ENCODE data around the gene RBM22.
"Not testable (repeated sequence)": the region's sequence is repeated elsewhere in the genome, so short reads cannot be mapped to it uniquely, and the experiment has no call there.

RBM22 gene

DNA sequence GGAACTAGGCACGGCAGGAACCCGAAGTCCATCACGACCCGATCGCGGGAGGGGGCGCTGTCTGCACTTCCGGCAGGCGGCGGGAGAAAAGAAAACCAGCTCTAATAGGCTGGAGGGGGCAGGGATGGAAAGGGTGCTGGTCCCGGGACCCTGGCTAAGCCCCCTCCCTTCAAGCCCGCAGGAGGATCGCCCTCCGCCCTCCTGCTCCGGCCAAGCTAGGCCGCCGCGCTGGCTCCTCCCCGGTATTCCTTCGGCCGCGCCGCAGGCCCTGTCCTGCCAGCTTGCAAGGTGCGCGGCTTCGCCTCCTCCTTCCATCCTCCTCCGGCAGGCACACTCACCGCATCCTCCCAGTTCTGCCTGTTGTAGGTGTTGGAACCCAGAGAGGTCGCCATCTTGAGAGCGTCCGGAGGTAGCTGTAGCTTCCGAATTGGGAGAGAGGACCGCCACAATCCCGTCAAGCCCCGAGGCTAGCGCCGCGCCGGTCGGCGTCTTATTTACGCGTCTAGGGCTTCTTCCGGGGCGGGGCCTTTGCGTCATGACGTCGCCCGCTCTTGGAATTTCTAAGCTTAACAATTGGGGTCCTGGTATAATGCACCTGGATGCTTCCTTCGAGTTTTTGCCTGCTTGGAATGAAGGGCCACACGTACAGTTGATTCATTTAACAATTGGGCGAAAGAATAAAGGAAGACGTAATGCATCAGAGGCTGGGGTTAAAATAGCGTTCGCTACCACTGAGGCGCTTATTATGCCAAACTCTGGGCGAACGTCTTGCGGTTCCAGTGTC, at the start of gene RBM22:
TSS of gene RBM22 (minus strand) at position 469 of the 784 bp plus-strand sequence. CDS start at position 392, 77 bp downstream.
- H3K9me3 ChIP-seq (ENCODE audit: insufficient read depth, low read depth, low read length) = no peaks in the 10 kb centered on the region
- peaks cover 20% of the 10 kb centered on the region for H4K20me1 ChIP-seq (ENCODE audit: insufficient read depth, low read length, poor library complexity, severe bottlenecking)
- H3K36me3 ChIP-seq (ENCODE audit: insufficient read depth, low read length) = peaks cover 27% of the 10 kb centered on the region
- peak within 1 kb of the TSS; percentile 94 for H3K4me2 ChIP-seq (ENCODE audit: low read depth, low read length, poor library complexity, severe bottlenecking)
- H3K27me3 ChIP-seq (ENCODE audit: insufficient read depth, low read length, poor library complexity, severe bottlenecking) = no peaks in the 10 kb centered on the region
- H3K9ac ChIP-seq (ENCODE audit: low read depth, low read length, poor library complexity, severe bottlenecking) = peak within 1 kb of the TSS; percentile 94
- peak within 1 kb of the TSS; percentile 93 for H3K4me3 ChIP-seq (ENCODE audit: low read length, poor library complexity, severe bottlenecking)
- H3K79me2 ChIP-seq (ENCODE audit: insufficient read depth, low read length) = peaks cover 47% of the 10 kb centered on the region
- TF ChIP-seq, protein P1, sequence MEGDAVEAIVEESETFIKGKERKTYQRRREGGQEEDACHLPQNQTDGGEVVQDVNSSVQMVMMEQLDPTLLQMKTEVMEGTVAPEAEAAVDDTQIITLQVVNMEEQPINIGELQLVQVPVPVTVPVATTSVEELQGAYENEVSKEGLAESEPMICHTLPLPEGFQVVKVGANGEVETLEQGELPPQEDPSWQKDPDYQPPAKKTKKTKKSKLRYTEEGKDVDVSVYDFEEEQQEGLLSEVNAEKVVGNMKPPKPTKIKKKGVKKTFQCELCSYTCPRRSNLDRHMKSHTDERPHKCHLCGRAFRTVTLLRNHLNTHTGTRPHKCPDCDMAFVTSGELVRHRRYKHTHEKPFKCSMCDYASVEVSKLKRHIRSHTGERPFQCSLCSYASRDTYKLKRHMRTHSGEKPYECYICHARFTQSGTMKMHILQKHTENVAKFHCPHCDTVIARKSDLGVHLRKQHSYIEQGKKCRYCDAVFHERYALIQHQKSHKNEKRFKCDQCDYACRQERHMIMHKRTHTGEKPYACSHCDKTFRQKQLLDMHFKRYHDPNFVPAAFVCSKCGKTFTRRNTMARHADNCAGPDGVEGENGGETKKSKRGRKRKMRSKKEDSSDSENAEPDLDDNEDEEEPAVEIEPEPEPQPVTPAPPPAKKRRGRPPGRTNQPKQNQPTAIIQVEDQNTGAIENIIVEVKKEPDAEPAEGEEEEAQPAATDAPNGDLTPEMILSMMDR (conservative IDR thresholded peaks at IDR 0.05; ENCODE audit: low read length) = peak; percentile 62
- no peak for TF ChIP-seq EZH2phosphoT487 (IDR thresholded peaks at IDR 0.05; ENCODE audit: borderline replicate concordance)
- H3K9me2 ChIP-seq (replicated peaks; ENCODE audit: low read depth, low read length) = no peaks in the 10 kb centered on the region
- peaks cover 23% of the 10 kb centered on the region for H3K4me1 ChIP-seq (ENCODE audit: insufficient read depth, low read length, poor library complexity, severe bottlenecking)
- 0 out of 2 replicates have a peak, but pooled peaks cover 4% of the 10 kb centered on the region for H3F3A ChIP-seq (ENCODE audit: low read depth)
- H2AFZ ChIP-seq (ENCODE audit: low read length) = peak within 1 kb of the TSS; percentile 91

DNA sequence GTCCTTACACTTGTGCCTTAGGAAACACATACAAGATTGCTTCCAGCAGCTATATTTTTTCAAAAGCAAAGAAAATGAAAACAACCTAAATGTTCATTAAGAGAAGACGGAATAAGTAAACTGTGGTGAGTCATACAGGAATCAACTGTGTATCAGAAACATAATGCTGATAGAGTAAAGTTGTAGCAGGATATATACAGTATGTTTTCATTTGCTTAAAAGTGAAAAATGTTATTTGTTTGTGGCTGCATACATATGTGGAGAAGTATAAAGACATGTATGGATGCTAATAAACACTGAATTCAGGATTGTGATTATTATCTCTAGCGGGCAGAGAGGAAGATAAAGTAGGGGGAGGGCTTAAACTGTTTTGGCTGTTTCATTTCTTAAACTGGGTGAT, 49.6 kb upstream of the RBM22 start:
- H2AFZ ChIP-seq (ENCODE audit: low read length) = no peak overlapping the region
- peak overlapping the region; percentile 58 for H3K4me2 ChIP-seq (ENCODE audit: low read depth, low read length, poor library complexity, severe bottlenecking)
- H3K4me3 ChIP-seq (ENCODE audit: low read length, poor library complexity, severe bottlenecking) = peak overlapping the region; percentile 39
- H3K9me2 ChIP-seq (replicated peaks; ENCODE audit: low read depth, low read length) = no peaks in the 10 kb centered on the region
- H3K9ac ChIP-seq (ENCODE audit: low read depth, low read length, poor library complexity, severe bottlenecking) = peak overlapping the region; percentile 40
- H3K4me1 ChIP-seq (ENCODE audit: insufficient read depth, low read length, poor library complexity, severe bottlenecking) = peaks cover 40% of the 10 kb centered on the region
- no peaks in the 10 kb centered on the region for H3F3A ChIP-seq (ENCODE audit: low read depth)
- peaks cover 66% of the 10 kb centered on the region for H3K79me2 ChIP-seq (ENCODE audit: insufficient read depth, low read length)
- peaks cover 38% of the 10 kb centered on the region for H4K20me1 ChIP-seq (ENCODE audit: insufficient read depth, low read length, poor library complexity, severe bottlenecking)
- no peak for TF ChIP-seq EZH2phosphoT487 (IDR thresholded peaks at IDR 0.05; ENCODE audit: borderline replicate concordance)
- TF ChIP-seq, protein P1 (conservative IDR thresholded peaks at IDR 0.05; ENCODE audit: low read length) = no peak
- no peaks in the 10 kb centered on the region for H3K27me3 ChIP-seq (ENCODE audit: insufficient read depth, low read length, poor library complexity, severe bottlenecking)
- peaks cover 52% of the 10 kb centered on the region for H3K36me3 ChIP-seq (ENCODE audit: insufficient read depth, low read length)
- no peaks in the 10 kb centered on the region for H3K9me3 ChIP-seq (ENCODE audit: insufficient read depth, low read depth, low read length)

DNA sequence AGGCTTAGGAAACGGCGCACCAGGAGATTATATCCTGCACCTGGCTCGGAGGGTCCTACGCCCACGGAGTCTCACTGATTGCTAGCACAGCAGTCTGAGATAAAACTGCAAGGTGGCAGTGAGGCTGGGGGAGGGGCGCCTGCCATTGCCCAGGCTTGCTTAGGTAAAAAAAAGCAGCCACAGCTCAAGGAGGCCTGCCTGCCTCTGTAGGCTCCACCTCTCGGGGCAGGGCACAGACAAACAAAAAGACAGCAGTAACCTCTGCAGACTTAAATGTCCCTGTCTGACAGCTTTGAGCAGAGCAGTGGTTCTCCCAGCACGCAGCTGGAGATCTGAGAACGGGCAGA, 42.3 kb upstream of the RBM22 start:
- H2AFZ ChIP-seq (ENCODE audit: low read length); H3F3A ChIP-seq (ENCODE audit: low read depth); H3K9me2 ChIP-seq (replicated peaks; ENCODE audit: low read depth, low read length); H3K4me3 ChIP-seq (ENCODE audit: low read length, poor library complexity, severe bottlenecking); H4K20me1 ChIP-seq (ENCODE audit: insufficient read depth, low read length, poor library complexity, severe bottlenecking); H3K9ac ChIP-seq (ENCODE audit: low read depth, low read length, poor library complexity, severe bottlenecking); H3K4me2 ChIP-seq (ENCODE audit: low read depth, low read length, poor library complexity, severe bottlenecking); H3K9me3 ChIP-seq (ENCODE audit: insufficient read depth, low read depth, low read length); H3K4me1 ChIP-seq (ENCODE audit: insufficient read depth, low read length, poor library complexity, severe bottlenecking); H3K27me3 ChIP-seq (ENCODE audit: insufficient read depth, low read length, poor library complexity, severe bottlenecking): not testable (repeated sequence)
- peaks cover 39% of the 10 kb centered on the region for H3K36me3 ChIP-seq (ENCODE audit: insufficient read depth, low read length)
- H3K79me2 ChIP-seq (ENCODE audit: insufficient read depth, low read length) = peaks cover 40% of the 10 kb centered on the region

DNA sequence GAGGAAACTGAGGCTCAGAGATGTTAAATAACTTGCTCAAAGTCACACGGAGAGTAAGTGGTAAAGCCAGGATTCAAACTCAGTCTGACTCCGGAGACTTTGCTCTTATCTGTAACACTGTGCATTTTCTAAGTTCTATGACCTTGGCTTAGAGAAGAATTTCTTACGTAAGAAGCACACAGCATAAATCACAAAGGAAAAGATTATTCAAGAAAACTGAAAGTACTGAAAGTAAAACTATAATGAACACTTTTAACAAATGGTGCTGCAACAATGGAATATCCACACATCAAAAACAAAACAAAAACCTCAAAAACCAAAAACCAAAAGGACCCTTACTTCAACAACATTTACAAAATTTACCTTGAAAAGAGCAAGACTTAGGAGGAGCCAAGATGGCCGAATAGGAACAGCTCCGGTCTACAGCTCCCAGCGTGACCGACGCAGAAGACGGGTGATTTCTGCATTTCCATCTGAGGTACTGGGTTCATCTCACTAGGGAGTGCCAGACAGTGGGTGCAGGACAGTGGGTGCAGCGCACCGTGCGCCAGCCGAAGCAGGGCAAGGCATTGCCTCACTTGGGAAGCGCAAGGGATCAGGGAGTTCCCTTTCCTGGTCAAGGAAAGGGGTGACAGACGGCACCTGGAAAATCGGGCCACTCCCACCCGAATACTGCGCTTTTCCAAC, 41.7 kb upstream of the RBM22 start:
- H3K9me2 ChIP-seq (replicated peaks; ENCODE audit: low read depth, low read length); H4K20me1 ChIP-seq (ENCODE audit: insufficient read depth, low read length, poor library complexity, severe bottlenecking); H3K27me3 ChIP-seq (ENCODE audit: insufficient read depth, low read length, poor library complexity, severe bottlenecking); H3K4me3 ChIP-seq (ENCODE audit: low read length, poor library complexity, severe bottlenecking); H3K9me3 ChIP-seq (ENCODE audit: insufficient read depth, low read depth, low read length); H3K9ac ChIP-seq (ENCODE audit: low read depth, low read length, poor library complexity, severe bottlenecking); H2AFZ ChIP-seq (ENCODE audit: low read length); H3K4me1 ChIP-seq (ENCODE audit: insufficient read depth, low read length, poor library complexity, severe bottlenecking); H3K4me2 ChIP-seq (ENCODE audit: low read depth, low read length, poor library complexity, severe bottlenecking); H3F3A ChIP-seq (ENCODE audit: low read depth): not testable (repeated sequence)
- Histone ChIP-seq H3K79me2 (ENCODE audit: insufficient read depth, low read length) (peaks cover 45% of the 10 kb centered on the region), H3K36me3 (ENCODE audit: insufficient read depth, low read length) (peaks cover 43% of the 10 kb centered on the region)

Data from Loucy (cell line).